ENCODE data around the gene SPTBN4.
"Not testable (repeated sequence)": the region's sequence is repeated elsewhere in the genome, so short reads cannot be mapped to it uniquely, and the experiment has no call there.

Gene SPTBN4

GRCh38 chr19:40547190-40547589, 80.4 kb downstream of the SPTBN4 start:
- not testable (repeated sequence) for H3K18ac ChIP-seq (ENCODE audit: low read depth in 1 of 2, low read length in 2 of 2); H3K4ac ChIP-seq (ENCODE audit: low read depth in 1 of 2, low read length in 2 of 2); H2BK12ac ChIP-seq (ENCODE audit: low read length in 2 of 2); H3K27ac ChIP-seq (ENCODE audit: low read length, poor library complexity, severe bottlenecking); DNase-seq; H2AFZ ChIP-seq (ENCODE audit: low read depth, low read length); H3K4me2 ChIP-seq (ENCODE audit: low read length, poor library complexity, severe bottlenecking); H3K36me3 ChIP-seq (ENCODE audit: control insufficient read depth in 1 of 2, insufficient read depth in 2 of 2, low read depth in 1 of 2, low read length in 2 of 2); H3K9ac ChIP-seq (ENCODE audit: low read length); H3K4me1 ChIP-seq (ENCODE audit: control insufficient read depth, insufficient read depth, low read depth, low read length); H2BK120ac ChIP-seq (ENCODE audit: low read depth, low read length); H3K14ac ChIP-seq (ENCODE audit: low read length in 2 of 2); H3K4me3 ChIP-seq (ENCODE audit: insufficient read depth in 1 of 2, low read depth in 1 of 2, low read length in 2 of 2); H4K91ac ChIP-seq (ENCODE audit: low read length); H3K23ac ChIP-seq (ENCODE audit: low read length in 2 of 2); H2BK15ac ChIP-seq (ENCODE audit: low read depth, poor library complexity, severe bottlenecking); H4K8ac ChIP-seq (ENCODE audit: low read length); H2BK5ac ChIP-seq (ENCODE audit: low read depth, low read length, poor library complexity, severe bottlenecking); H3K79me1 ChIP-seq (replicated peaks; ENCODE audit: low read length, poor library complexity, severe bottlenecking); H3K9me3 ChIP-seq (ENCODE audit: control insufficient read depth, low read length); H2AK5ac ChIP-seq (ENCODE audit: low read length, severe bottlenecking)
- WGBS, result no CpG with 5 or more reads among the region's 4 CpGs
- peaks cover 15 to 27% of the 10 kb centered on the region in 2 experiments for H3K27me3 ChIP-seq (ENCODE audit: control insufficient read depth in 1 of 2, insufficient read depth in 1 of 2, low read length in 2 of 2)

- Histone ChIP-seq H2BK15ac (ENCODE audit: low read depth, poor library complexity, severe bottlenecking) (no peak overlapping the region), H3K4me3 (ENCODE audit: insufficient read depth in 1 of 2, low read depth in 1 of 2, low read length in 2 of 2) (no peak overlapping the region), H4K8ac (ENCODE audit: low read length) (no peak overlapping the region), H3K27me3 (ENCODE audit: control insufficient read depth in 1 of 2, insufficient read depth in 1 of 2, low read length in 2 of 2) (peaks cover 18 to 32% of the 10 kb centered on the region in 2 experiments), H4K91ac (ENCODE audit: low read length) (no peak overlapping the region), H3K23ac (ENCODE audit: low read length in 2 of 2) (no peak overlapping the region), H3K36me3 (ENCODE audit: control insufficient read depth in 1 of 2, insufficient read depth in 2 of 2, low read depth in 1 of 2, low read length in 2 of 2) (no peaks in the 10 kb centered on the region), H2BK5ac (ENCODE audit: low read depth, low read length, poor library complexity, severe bottlenecking) (no peak overlapping the region), H3K9me3 (ENCODE audit: control insufficient read depth, low read length) (no peaks in the 10 kb centered on the region), H3K14ac (ENCODE audit: low read length in 2 of 2) (no peak overlapping the region), H3K4me1 (ENCODE audit: control insufficient read depth, insufficient read depth, low read depth, low read length) (peaks cover 2% of the 10 kb centered on the region), H3K4ac (ENCODE audit: low read depth in 1 of 2, low read length in 2 of 2) (no peak overlapping the region), H3K4me2 (ENCODE audit: low read length, poor library complexity, severe bottlenecking) (no peak overlapping the region), H3K9ac (ENCODE audit: low read length) (no peak overlapping the region), H2AK5ac (ENCODE audit: low read length, severe bottlenecking) (no peak overlapping the region), H2BK120ac (ENCODE audit: low read depth, low read length) (no peak overlapping the region), H3K27ac (ENCODE audit: low read length, poor library complexity, severe bottlenecking) (no peak overlapping the region), H2BK12ac (ENCODE audit: low read length in 2 of 2) (no peak overlapping the region), H3K79me1 (replicated peaks; ENCODE audit: low read length, poor library complexity, severe bottlenecking) (no peaks in the 10 kb centered on the region), H3K18ac (ENCODE audit: low read depth in 1 of 2, low read length in 2 of 2) (no peak overlapping the region), H2AFZ (ENCODE audit: low read depth, low read length) (no peak overlapping the region)
- WGBS, result 100% methylated on average over 1 of the region's 1 CpG
- no peak for DNase-seq
Measured at GRCh38 chr19:40547836-40548235, 81.0 kb downstream of the SPTBN4 start.

GRCh38 chr19:40549007-40549708, 82.4 kb downstream of the SPTBN4 start:
- Histone ChIP-seq H3K9me3 (ENCODE audit: control insufficient read depth, low read length) (no peaks in the 10 kb centered on the region), H3K27ac (ENCODE audit: low read length, poor library complexity, severe bottlenecking) (no peak overlapping the region), H3K23ac (ENCODE audit: low read length in 2 of 2) (peak overlapping the region in 1 of 2 experiments; percentile 83), H3K9ac (ENCODE audit: low read length) (no peak overlapping the region), H2BK120ac (ENCODE audit: low read depth, low read length) (no peak overlapping the region), H3K4me1 (ENCODE audit: control insufficient read depth, insufficient read depth, low read depth, low read length) (peaks cover 5% of the 10 kb centered on the region), H2AFZ (ENCODE audit: low read depth, low read length) (no peak overlapping the region), H3K18ac (ENCODE audit: low read depth in 1 of 2, low read length in 2 of 2) (no peak overlapping the region), H3K79me1 (replicated peaks; ENCODE audit: low read length, poor library complexity, severe bottlenecking) (no peaks in the 10 kb centered on the region), H3K4ac (ENCODE audit: low read depth in 1 of 2, low read length in 2 of 2) (no peak overlapping the region), H3K27me3 (ENCODE audit: control insufficient read depth in 1 of 2, insufficient read depth in 1 of 2, low read length in 2 of 2) (peaks cover 26 to 45% of the 10 kb centered on the region in 2 experiments), H4K8ac (ENCODE audit: low read length) (no peak overlapping the region), H2BK15ac (ENCODE audit: low read depth, poor library complexity, severe bottlenecking) (no peak overlapping the region), H3K4me3 (ENCODE audit: insufficient read depth in 1 of 2, low read depth in 1 of 2, low read length in 2 of 2) (no peak overlapping the region), H3K4me2 (ENCODE audit: low read length, poor library complexity, severe bottlenecking) (peak overlapping the region; percentile 57), H2AK5ac (ENCODE audit: low read length, severe bottlenecking) (no peak overlapping the region), H4K91ac (ENCODE audit: low read length) (no peak overlapping the region), H2BK5ac (ENCODE audit: low read depth, low read length, poor library complexity, severe bottlenecking) (no peak overlapping the region), H2BK12ac (ENCODE audit: low read length in 2 of 2) (no peak overlapping the region), H3K14ac (ENCODE audit: low read length in 2 of 2) (no peak overlapping the region), H3K36me3 (ENCODE audit: control insufficient read depth in 1 of 2, insufficient read depth in 2 of 2, low read depth in 1 of 2, low read length in 2 of 2) (no peaks in the 10 kb centered on the region)
- DNase-seq, result peak; percentile 57
- WGBS, result 8% methylated on average over 29 of the region's 43 CpGs

- H3K18ac ChIP-seq (ENCODE audit: low read depth in 1 of 2, low read length in 2 of 2), result no peak overlapping the region
- no peaks in the 10 kb centered on the region for H3K36me3 ChIP-seq (ENCODE audit: control insufficient read depth in 1 of 2, insufficient read depth in 2 of 2, low read depth in 1 of 2, low read length in 2 of 2)
- H4K91ac ChIP-seq (ENCODE audit: low read length), result no peak overlapping the region
- H3K79me1 ChIP-seq (replicated peaks; ENCODE audit: low read length, poor library complexity, severe bottlenecking), result no peaks in the 10 kb centered on the region
- H3K27me3 ChIP-seq (ENCODE audit: control insufficient read depth in 1 of 2, insufficient read depth in 1 of 2, low read length in 2 of 2), result peaks cover 41 to 60% of the 10 kb centered on the region in 2 experiments
- H3K4me1 ChIP-seq (ENCODE audit: control insufficient read depth, insufficient read depth, low read depth, low read length), result peaks cover 6% of the 10 kb centered on the region
- no peak overlapping the region for H3K4ac ChIP-seq (ENCODE audit: low read depth in 1 of 2, low read length in 2 of 2)
- H3K14ac ChIP-seq (ENCODE audit: low read length in 2 of 2), result no peak overlapping the region
- H4K8ac ChIP-seq (ENCODE audit: low read length), result no peak overlapping the region
- no peak overlapping the region for H3K4me3 ChIP-seq (ENCODE audit: insufficient read depth in 1 of 2, low read depth in 1 of 2, low read length in 2 of 2)
- H2AK5ac ChIP-seq (ENCODE audit: low read length, severe bottlenecking), result no peak overlapping the region
- H2BK12ac ChIP-seq (ENCODE audit: low read length in 2 of 2), result no peak overlapping the region
- no peak overlapping the region for H3K4me2 ChIP-seq (ENCODE audit: low read length, poor library complexity, severe bottlenecking)
- H3K9me3 ChIP-seq (ENCODE audit: control insufficient read depth, low read length), result no peaks in the 10 kb centered on the region
- no peak overlapping the region for H2BK120ac ChIP-seq (ENCODE audit: low read depth, low read length)
- H2AFZ ChIP-seq (ENCODE audit: low read depth, low read length), result no peak overlapping the region
- no peak overlapping the region for H2BK15ac ChIP-seq (ENCODE audit: low read depth, poor library complexity, severe bottlenecking)
- DNase-seq, result no peak
- no peak overlapping the region for H2BK5ac ChIP-seq (ENCODE audit: low read depth, low read length, poor library complexity, severe bottlenecking)
- 83% methylated on average over 4 of the region's 4 CpGs for WGBS
- H3K9ac ChIP-seq (ENCODE audit: low read length), result no peak overlapping the region
- no peak overlapping the region for H3K23ac ChIP-seq (ENCODE audit: low read length in 2 of 2)
- no peak overlapping the region for H3K27ac ChIP-seq (ENCODE audit: low read length, poor library complexity, severe bottlenecking)
Measured at GRCh38 chr19:40550951-40551350, 84.2 kb downstream of the SPTBN4 start.
